Activated T-cell treated with anti-CD3 and anti-CD28 coated beads, Interleukin-2, amount 50 U/mL, for 72 hours (primary cell): ENCODE measurements around the gene MRGPRX2. TPM values are rescaled to one million over a fixed set of nuclear protein-coding genes. Genes with fewer than 3 reads are reported as not detected.

Experiments
- ATAC-seq, 2 donors: fragments of 150-1000 bp; cut with Tn5 transposase; replicated peaks in 1 of 2; 2 replicates each; pipeline ENCODE4 v1.10.0; 2021; ENCODE audit warnings: moderate library complexity in 2 of 2, mild to moderate bottlenecking in 1 of 2
- DNase-seq, 2 donors: peaks; one replicate each; pipeline ENCODE4 v3.0.0; 2021 to 2022; ENCODE audit warnings: mixed read lengths in 1 of 2
- H3K27ac Mint-ChIP-seq: one replicate; pipeline ENCODE4 v1.8.0; 2022; ENCODE audit warnings: mild to moderate bottlenecking, moderate library complexity, mixed read lengths
- H3K27me3 Mint-ChIP-seq: one replicate; pipeline ENCODE4 v1.8.0; 2022; ENCODE audit warnings: low read depth, mixed read lengths
- H3K36me3 Mint-ChIP-seq, 2 donors: one replicate each; pipeline ENCODE4 v1.8.0; 2022; ENCODE audit warnings: mixed read lengths in 2 of 2, mild to moderate bottlenecking in 1 of 2; ENCODE audit not compliant: insufficient read depth in 2 of 2
- H3K4me1 Mint-ChIP-seq: one replicate; pipeline ENCODE4 v1.8.0; 2022; ENCODE audit warnings: low read depth, mixed read lengths
- H3K4me3 Mint-ChIP-seq, 2 donors: one replicate each; pipeline ENCODE4 v1.8.0; 2022; ENCODE audit warnings: mild to moderate bottlenecking in 2 of 2, mixed read lengths in 2 of 2, moderate library complexity in 2 of 2
- H3K9me3 Mint-ChIP-seq, 2 donors: one replicate each; pipeline ENCODE4 v1.8.0; 2022; ENCODE audit warnings: mixed read lengths in 2 of 2
- total RNA-seq, 2 donors: library from RNA; stranded (reverse); gene quantifications; one replicate each; pipeline ENCODE4 v1.2.3, GENCODE V29; 2022

Gene MRGPRX2
- total RNA-seq, result under 1 TPM in 1 of 2 donors, not detected in 1; 0.16 TPM

DNA sequence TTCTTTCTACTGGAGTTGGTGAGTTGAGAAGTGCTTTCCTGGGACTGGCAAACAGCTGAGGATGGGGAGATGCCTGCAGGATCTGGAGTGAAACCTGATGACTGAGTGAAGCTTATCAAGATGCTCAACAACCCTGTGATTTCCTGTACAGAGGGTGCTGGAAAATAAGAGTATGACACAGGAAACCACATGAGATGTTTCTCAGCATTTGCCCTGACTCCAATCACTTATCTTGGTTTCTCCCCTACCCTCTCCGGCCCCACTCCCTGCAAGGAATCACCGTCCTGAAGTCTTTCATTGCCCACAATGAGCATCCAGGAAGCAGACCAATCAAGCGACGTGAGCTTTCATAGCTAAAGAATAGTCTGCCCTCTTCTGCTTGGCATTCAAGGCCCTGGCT lies at the start of gene MRGPRX2:
Gene MRGPRX2 (minus strand): TSS at position 89 of the 400 bp plus-strand sequence. CDS start 4,315 bp downstream, outside the sequence.
- DNase-seq, result peak; percentile 6 to 17
- peak within 1 kb of the TSS in 1 of 2 donors; percentile 45 for H3K4me3 Mint-ChIP-seq

DNA sequence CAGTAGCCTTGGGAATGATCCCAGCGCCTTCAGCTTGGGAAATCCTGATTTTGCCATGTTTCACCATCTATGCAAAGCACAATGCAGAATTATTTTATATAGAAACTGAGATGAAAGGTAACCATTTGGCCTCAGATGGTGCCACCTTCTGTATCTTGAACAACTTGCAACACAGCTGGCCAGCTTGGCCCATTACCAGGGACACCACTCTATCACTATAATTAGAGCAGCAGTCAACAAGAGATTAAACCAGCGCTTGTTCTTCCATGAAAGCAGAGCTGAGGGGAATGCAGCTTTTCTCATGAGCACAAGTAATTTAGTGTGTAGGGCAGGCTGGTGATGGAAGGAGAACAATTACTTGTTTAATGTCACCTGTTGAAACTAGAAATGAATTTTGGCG lies 49.8 kb upstream of the MRGPRX2 start:
- H3K36me3 Mint-ChIP-seq, result no peaks in the 10 kb centered on the region
- H3K9me3 Mint-ChIP-seq, result no peaks in the 10 kb centered on the region
- no peaks in the 10 kb centered on the region for H3K4me1 Mint-ChIP-seq
- no peaks in the 10 kb centered on the region for H3K27me3 Mint-ChIP-seq
- no peak overlapping the region for H3K4me3 Mint-ChIP-seq
- no peak overlapping the region for H3K27ac Mint-ChIP-seq
- DNase-seq (no peak), ATAC-seq (no peak)

More for the DNA sequence above, at the start of gene MRGPRX2:
- no peaks in the 10 kb centered on the region for H3K9me3 Mint-ChIP-seq
- H3K4me1 Mint-ChIP-seq, result peaks cover 17% of the 10 kb centered on the region
- H3K27me3 Mint-ChIP-seq, result peaks cover 31% of the 10 kb centered on the region
- peak; percentile 70 to 92 for ATAC-seq
- H3K27ac Mint-ChIP-seq, result peak within 1 kb of the TSS; percentile 78
- H3K36me3 Mint-ChIP-seq, result no peaks in the 10 kb centered on the region

DNA sequence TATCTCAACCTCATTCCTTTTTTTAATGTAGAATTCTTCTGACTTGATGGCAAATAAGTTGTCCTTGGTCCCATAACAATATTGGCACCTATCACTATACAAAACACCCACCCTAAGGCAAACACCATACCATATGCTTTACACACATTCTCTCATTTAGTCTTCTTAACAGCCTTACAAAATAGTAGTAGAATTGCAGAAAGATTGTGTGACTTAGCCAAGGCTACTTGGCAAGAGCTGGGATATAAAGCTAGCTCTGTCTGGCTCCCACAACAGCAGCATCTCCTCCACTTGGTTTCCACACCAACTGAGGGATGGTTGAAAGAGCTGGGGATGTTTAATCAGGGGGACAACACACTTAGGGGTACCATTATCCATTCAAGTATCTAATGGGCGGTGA lies 46.6 kb upstream of the MRGPRX2 start:
- no peak for DNase-seq
- Mint-ChIP-seq H3K4me3 (no peak overlapping the region), H3K27me3 (peaks cover 2% of the 10 kb centered on the region), H3K9me3 (no peaks in the 10 kb centered on the region), H3K4me1 (no peaks in the 10 kb centered on the region), H3K27ac (no peak overlapping the region), H3K36me3 (no peaks in the 10 kb centered on the region)
- ATAC-seq, result no peak

DNA sequence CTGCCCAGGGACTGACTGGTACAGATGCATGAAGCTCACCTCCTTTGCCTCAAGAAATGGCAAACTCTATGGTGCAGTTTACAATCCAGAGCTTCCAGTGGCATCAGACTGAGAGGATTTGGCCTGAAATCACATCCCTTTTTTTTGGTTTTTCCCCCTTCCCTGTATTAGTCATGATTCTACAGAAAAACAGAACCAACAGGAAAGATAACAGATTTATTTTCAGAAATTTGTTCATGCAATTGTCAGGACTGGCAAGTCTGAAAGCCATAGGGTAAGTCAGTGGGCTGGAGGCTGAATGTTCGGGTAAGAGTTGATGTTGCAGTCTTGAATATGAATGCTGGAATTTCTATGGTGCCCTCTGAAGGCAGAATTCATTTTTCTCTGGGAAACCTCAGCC lies 44.5 kb upstream of the MRGPRX2 start:
- DNase-seq, result no peak
- H3K36me3 Mint-ChIP-seq, result no peaks in the 10 kb centered on the region
- H3K27me3 Mint-ChIP-seq, result peaks cover 7% of the 10 kb centered on the region
- H3K4me1 Mint-ChIP-seq, result no peaks in the 10 kb centered on the region
- no peak for ATAC-seq
- no peak overlapping the region for H3K27ac Mint-ChIP-seq
- H3K4me3 Mint-ChIP-seq, result no peak overlapping the region
- peaks cover 0 to 2% of the 10 kb centered on the region in 2 donors for H3K9me3 Mint-ChIP-seq

DNA sequence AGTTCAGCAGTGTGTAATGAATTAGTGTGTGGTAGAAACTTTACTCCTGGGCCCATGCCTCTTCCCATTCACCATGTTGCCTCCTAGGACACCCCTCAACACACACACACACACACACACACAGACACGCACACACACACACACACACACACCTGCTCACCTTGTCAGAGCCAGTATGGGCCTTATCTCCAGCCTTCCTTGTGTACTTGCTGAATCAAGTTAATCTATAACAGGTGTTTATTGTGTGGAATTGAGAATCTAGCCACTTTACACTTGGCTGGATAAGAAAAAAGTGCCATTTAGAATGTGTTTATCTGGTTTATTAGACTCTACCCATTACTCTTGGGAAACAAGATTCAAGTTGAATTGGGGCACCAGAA lies 42.0 kb upstream of the MRGPRX2 start:
- no peaks in the 10 kb centered on the region for H3K36me3 Mint-ChIP-seq
- H3K27ac Mint-ChIP-seq, result no peak overlapping the region
- peaks cover 2% of the 10 kb centered on the region in 2 donors for H3K9me3 Mint-ChIP-seq
- H3K4me1 Mint-ChIP-seq, result no peaks in the 10 kb centered on the region
- H3K4me3 Mint-ChIP-seq, result no peak overlapping the region
- H3K27me3 Mint-ChIP-seq, result peaks cover 11% of the 10 kb centered on the region
- DNase-seq (no peak), ATAC-seq (no peak)

DNA sequence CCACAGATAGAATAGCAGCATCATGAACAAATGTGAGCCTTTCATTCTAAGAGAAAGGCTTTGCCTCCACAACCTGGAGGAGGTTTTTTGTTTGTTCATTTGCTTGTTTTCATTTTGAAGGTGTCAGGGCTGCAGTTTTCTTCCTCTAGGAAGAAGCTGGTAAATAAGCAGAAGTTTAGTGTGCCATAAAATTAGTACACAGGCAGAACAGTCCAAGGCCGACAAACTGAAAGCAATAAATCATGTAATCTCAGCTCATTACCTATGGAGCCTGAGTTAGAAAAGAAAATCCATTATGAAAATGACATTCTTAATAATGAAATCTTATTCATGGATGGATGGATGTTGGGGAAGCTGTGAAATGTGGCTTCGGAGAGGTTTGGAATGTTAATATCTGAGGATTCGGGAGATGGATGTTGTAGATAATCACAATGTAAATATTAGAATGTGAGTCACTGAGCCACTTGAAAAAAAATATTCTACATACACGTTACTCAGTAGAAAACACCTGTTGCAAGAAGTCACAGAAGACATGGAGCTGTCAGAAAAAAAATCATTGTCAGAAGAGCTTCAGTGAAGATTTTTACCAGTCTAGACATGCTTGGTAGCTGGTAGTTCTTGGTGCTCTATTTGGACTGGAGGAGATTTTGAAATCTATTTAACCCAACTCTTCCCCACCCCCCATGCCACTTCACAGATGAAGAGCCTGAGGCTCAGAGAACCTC lies 41.4 kb upstream of the MRGPRX2 start:
- H3K27ac Mint-ChIP-seq, result no peak overlapping the region

DNA sequence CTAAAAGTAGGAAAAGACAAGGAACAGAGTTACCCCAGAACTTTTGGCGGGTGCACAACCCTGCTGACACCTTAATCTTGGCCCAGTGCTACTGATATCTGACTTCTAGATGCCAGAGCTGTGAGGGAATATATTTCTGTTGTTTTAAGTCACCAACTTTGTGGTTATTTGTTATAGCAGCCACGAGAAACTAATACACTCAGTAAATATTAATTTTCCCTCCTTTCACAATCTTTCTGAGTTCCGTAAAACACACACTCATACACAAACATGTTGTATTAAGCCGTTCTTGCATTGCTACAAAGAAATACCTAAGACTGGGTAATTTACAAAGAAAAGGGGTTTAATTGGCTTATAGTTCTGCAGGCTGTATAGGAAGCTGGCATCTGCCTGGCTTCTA lies 40.4 kb upstream of the MRGPRX2 start:
- Mint-ChIP-seq H3K4me1 (no peaks in the 10 kb centered on the region), H3K36me3 (no peaks in the 10 kb centered on the region), H3K27ac (no peak overlapping the region), H3K4me3 (no peak overlapping the region), H3K27me3 (peaks cover 20% of the 10 kb centered on the region), H3K9me3 (peaks cover 2% of the 10 kb centered on the region in 2 donors)
- DNase-seq, result no peak
- ATAC-seq, result no peak

More for the DNA sequence above, 41.4 kb upstream of the MRGPRX2 start:
- Mint-ChIP-seq H3K36me3 (no peaks in the 10 kb centered on the region), H3K4me1 (no peaks in the 10 kb centered on the region), H3K4me3 (no peak overlapping the region), H3K9me3 (peaks cover 2% of the 10 kb centered on the region in 2 donors), H3K27me3 (peaks cover 17% of the 10 kb centered on the region)
- ATAC-seq (no peak), DNase-seq (no peak)

DNA sequence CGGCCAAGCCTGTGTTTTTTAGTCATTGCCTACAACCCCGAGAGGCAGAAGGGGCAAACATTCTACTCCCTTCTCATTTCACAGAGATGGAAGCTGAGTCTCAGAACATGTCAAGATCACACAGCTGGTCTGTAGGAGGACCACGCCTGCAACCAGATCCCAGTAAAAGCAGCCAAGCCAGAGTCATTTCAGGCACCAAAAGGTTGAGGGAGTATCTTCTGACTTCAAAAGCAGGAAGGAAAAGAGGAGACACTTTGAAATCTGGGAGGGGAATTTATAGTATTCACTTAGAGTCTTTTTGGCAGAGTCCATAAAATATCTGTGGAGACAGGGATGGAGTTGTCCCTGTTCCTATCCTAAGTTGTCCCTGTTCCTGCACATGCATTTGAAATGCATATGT lies 38.6 kb upstream of the MRGPRX2 start:
- ATAC-seq (no peak), DNase-seq (no peak)
- H3K36me3 Mint-ChIP-seq, result no peaks in the 10 kb centered on the region
- H3K4me3 Mint-ChIP-seq, result no peak overlapping the region
- no peak overlapping the region for H3K27ac Mint-ChIP-seq
- peaks cover 20% of the 10 kb centered on the region for H3K27me3 Mint-ChIP-seq
- H3K4me1 Mint-ChIP-seq, result no peaks in the 10 kb centered on the region
- H3K9me3 Mint-ChIP-seq, result peaks cover 2% of the 10 kb centered on the region in 2 donors

DNA sequence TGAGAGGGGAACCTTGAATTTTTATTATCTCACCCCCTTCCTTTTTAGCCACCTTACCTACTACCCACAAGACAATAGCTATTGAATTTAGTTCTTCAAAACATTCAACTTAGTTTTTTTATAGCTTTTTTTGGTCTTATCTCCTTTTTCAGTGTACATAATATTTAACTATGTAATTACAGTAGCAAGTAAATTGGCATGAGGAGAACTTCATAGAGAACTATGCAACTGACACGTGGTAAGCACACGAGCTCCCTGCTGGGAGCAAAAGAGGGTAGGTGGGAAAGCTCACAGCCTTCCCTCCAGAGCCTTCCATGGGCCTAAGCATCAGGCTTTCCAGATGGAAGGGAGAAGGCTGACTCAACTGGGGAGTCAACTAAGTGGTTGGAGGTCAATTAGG lies 34.3 kb upstream of the MRGPRX2 start:
- H3K27me3 Mint-ChIP-seq, result peaks cover 39% of the 10 kb centered on the region
- DNase-seq, result no peak
- no peak for ATAC-seq
- no peak overlapping the region for H3K27ac Mint-ChIP-seq
- no peaks in the 10 kb centered on the region for H3K36me3 Mint-ChIP-seq
- H3K9me3 Mint-ChIP-seq, result peaks cover 0 to 2% of the 10 kb centered on the region in 2 donors
- H3K4me3 Mint-ChIP-seq, result no peak overlapping the region
- no peaks in the 10 kb centered on the region for H3K4me1 Mint-ChIP-seq

DNA sequence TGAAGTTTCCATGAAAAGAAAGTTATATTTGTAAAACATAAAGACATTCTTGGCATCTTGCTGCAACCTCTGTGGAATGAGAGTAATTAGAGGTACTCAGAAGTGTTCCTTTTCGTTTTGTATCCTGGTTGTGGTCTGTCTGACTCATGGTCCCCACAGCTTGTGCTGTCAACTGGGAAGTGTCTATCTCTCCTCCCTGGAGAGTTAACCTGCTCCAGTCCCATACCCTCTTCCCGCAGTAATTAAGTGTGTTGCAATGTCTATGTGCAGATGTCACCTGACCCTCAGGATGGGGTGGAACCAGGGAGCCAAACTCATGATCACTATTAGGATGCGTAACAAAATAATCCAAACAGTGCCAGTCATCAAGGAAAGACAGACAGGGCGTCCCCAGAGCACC lies 33.5 kb upstream of the MRGPRX2 start:
- ATAC-seq, result no peak

DNA sequence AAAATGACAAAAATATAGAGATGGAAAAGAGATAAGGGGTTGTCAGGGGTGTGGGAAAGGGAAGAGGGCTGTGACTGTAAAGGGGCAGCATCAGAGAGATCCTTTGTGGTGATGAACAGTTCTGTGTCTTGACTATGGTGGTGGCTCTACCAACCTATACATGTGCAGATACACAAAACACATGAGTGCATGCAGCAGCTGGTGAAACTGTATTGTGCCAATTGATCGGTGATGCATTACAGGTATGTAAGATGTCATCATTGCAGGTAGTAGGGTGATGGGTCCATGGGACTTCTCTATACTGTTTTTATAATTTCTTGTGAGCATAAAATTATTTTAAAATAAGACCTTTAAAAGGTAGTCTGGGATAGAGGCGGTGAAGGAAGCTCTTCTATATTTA lies 32.3 kb upstream of the MRGPRX2 start:
- H3K36me3 Mint-ChIP-seq, result no peaks in the 10 kb centered on the region
- ATAC-seq, result no peak
- no peak overlapping the region for H3K27ac Mint-ChIP-seq
- no peak for DNase-seq
- no peak overlapping the region for H3K4me3 Mint-ChIP-seq
- no peaks in the 10 kb centered on the region for H3K4me1 Mint-ChIP-seq
- H3K9me3 Mint-ChIP-seq, result peaks cover 0 to 2% of the 10 kb centered on the region in 2 donors
- H3K27me3 Mint-ChIP-seq, result peaks cover 44% of the 10 kb centered on the region

More for the DNA sequence above, 33.5 kb upstream of the MRGPRX2 start:
- Mint-ChIP-seq H3K27me3 (peaks cover 44% of the 10 kb centered on the region), H3K4me1 (no peaks in the 10 kb centered on the region), H3K36me3 (no peaks in the 10 kb centered on the region), H3K27ac (no peak overlapping the region), H3K4me3 (no peak overlapping the region), H3K9me3 (peaks cover 0 to 2% of the 10 kb centered on the region in 2 donors)
- no peak for DNase-seq

DNA sequence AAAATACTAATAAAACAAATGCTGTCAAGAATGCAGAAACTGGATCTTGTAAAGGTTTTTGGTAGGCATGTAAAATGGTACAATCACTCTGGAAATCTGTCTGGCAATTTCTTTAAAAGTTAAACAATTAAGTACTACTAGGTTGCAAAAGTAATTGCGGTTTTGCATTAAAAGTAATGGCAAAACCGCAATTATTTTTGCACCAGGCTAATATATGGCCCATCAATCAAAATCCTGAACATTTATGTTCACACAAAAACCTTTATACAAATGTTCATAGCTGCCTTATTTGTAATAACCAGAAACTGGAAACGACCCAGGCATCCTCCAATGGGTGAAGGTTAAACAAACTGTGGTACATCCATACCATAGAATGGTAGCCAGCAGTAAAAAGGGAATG lies 31.8 kb upstream of the MRGPRX2 start:
- no peak overlapping the region for H3K4me3 Mint-ChIP-seq
- ATAC-seq (no peak), DNase-seq (no peak)
- H3K27me3 Mint-ChIP-seq, result peaks cover 39% of the 10 kb centered on the region
- H3K9me3 Mint-ChIP-seq, result no peaks in the 10 kb centered on the region
- no peaks in the 10 kb centered on the region for H3K4me1 Mint-ChIP-seq
- H3K27ac Mint-ChIP-seq, result no peak overlapping the region
- no peaks in the 10 kb centered on the region for H3K36me3 Mint-ChIP-seq

DNA sequence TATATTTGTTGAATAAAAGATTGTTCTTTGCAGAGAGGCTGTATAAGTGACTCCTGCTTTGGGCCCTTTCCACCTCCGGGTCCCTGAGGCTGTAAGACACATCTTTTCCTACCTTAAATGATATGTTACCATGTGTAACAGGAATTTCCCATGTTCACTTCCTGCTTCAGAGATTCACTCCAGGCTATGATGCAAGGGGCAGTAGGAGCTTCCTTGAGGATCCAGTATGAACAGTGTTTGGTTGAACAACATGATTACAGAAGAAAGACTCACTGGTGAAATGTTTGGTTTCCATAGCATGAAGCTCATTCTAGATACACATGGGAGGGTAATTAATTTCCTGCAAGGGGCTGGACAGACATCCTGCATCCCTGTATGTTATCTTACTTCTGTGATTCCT lies 30.8 kb upstream of the MRGPRX2 start:
- Mint-ChIP-seq H3K27ac (no peak overlapping the region), H3K27me3 (peaks cover 36% of the 10 kb centered on the region), H3K4me1 (no peaks in the 10 kb centered on the region), H3K36me3 (no peaks in the 10 kb centered on the region), H3K4me3 (no peak overlapping the region), H3K9me3 (no peaks in the 10 kb centered on the region)
- ATAC-seq (no peak), DNase-seq (no peak)

DNA sequence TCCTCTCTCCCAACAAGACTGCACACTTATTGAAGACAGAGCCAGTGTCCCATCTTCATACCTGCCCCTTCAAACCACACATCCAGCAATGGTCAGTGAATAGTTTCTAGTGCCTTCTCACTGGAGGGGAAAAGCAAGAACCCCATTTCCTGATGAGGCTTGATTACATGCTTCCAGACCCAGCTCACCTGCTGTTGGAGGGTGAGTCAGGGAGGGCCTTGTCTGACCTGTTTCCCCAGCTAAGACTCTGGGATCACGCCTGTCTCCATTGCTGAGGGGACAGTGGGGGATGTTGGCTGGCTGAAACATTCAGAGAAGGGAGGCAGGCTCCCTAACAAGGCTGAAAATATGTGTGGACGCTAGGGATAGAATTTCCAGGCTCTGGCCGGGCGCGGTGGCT lies 28.9 kb upstream of the MRGPRX2 start:
- no peaks in the 10 kb centered on the region for H3K9me3 Mint-ChIP-seq
- H3K4me1 Mint-ChIP-seq, result no peaks in the 10 kb centered on the region
- H3K4me3 Mint-ChIP-seq, result no peak overlapping the region
- ATAC-seq (no peak), DNase-seq (no peak)
- H3K36me3 Mint-ChIP-seq, result no peaks in the 10 kb centered on the region
- peaks cover 36% of the 10 kb centered on the region for H3K27me3 Mint-ChIP-seq
- no peak overlapping the region for H3K27ac Mint-ChIP-seq
